ACHN (cell line): ENCODE data around the gene CPA3.

ENCODE experiments used
- DNase-seq: peaks from one replicate; pipeline ENCODE4 v3.0.0-alpha.2; 2015
- in situ Hi-C: cut with HindIII; loops from 2 replicates; pipeline ENCODE4 v1.10.0; 2017; ENCODE audit warnings: low sequenced_read_pairs, low pct_ligation_motif_present, low pct_unique_long_range_greater_than_20kb

The CPA3 gene

GRCh38 chr3:148903941-148904340 is 38.8 kb downstream of the CPA3 start:
- in situ Hi-C loops: no loop called here
- DNase-seq: no peak

- DNase-seq: no peak
- in situ Hi-C loops: no loop called here
Measured at GRCh38 chr3:148906667-148907066, 41.6 kb downstream of the CPA3 start.

- in situ Hi-C loops: no loop called here
- no peak for DNase-seq
Measured at GRCh38 chr3:148911173-148911572, 46.1 kb downstream of the CPA3 start.

GRCh38 chr3:148911592-148911991 is 46.5 kb downstream of the CPA3 start:
- in situ Hi-C loops: no loop called here
- no peak for DNase-seq

GRCh38 chr3:148914936-148915690 is 50.0 kb downstream of the CPA3 start:
- in situ Hi-C loops: no loop called here
- no peak for DNase-seq

- DNase-seq: no peak
- in situ Hi-C loops: no loop called here
Measured at GRCh38 chr3:148916132-148916531, 51.0 kb downstream of the CPA3 start.

GRCh38 chr3:148922467-148922866 is 57.4 kb downstream of the CPA3 start:
- DNase-seq: no peak
- in situ Hi-C loops: no loop called here

GRCh38 chr3:148923592-148923991 is 58.5 kb downstream of the CPA3 start:
- no peak for DNase-seq
- in situ Hi-C loops: no loop called here

- in situ Hi-C loops: no loop called here
- no peak for DNase-seq
Measured at GRCh38 chr3:148924562-148924961, 59.5 kb downstream of the CPA3 start.

- no peak for DNase-seq
- in situ Hi-C loops: no loop called here
Measured at GRCh38 chr3:148925845-148926244, 60.7 kb downstream of the CPA3 start.

- in situ Hi-C loops: no loop called here
- DNase-seq: peak; percentile 22
Measured at GRCh38 chr3:148930752-148931151, 65.7 kb downstream of the CPA3 start.

- in situ Hi-C loops: no loop called here
Measured at GRCh38 chr3:148931574-148931973, 66.5 kb downstream of the CPA3 start.

GRCh38 chr3:148932972-148933371 is 67.9 kb downstream of the CPA3 start:
- no peak for DNase-seq
- in situ Hi-C loops: no loop called here

More at GRCh38 chr3:148931574-148931973, 66.5 kb downstream of the CPA3 start:
- DNase-seq: no peak

- DNase-seq: no peak
Measured at GRCh38 chr3:148937467-148938255, 72.6 kb downstream of the CPA3 start.

GRCh38 chr3:148938306-148938705 is 73.2 kb downstream of the CPA3 start:
- no peak for DNase-seq
- in situ Hi-C loops: no loop called here

More at GRCh38 chr3:148937467-148938255, 72.6 kb downstream of the CPA3 start:
- in situ Hi-C loops: no loop called here

- no peak for DNase-seq
- in situ Hi-C loops: no loop called here
Measured at GRCh38 chr3:148938936-148939335, 73.8 kb downstream of the CPA3 start.

GRCh38 chr3:148940983-148941382 is 75.9 kb downstream of the CPA3 start:
- in situ Hi-C loops: no loop called here
- DNase-seq: no peak

- in situ Hi-C loops: no loop called here
- DNase-seq: peak; percentile 82
Measured at GRCh38 chr3:148943506-148944205, 78.6 kb downstream of the CPA3 start.

- in situ Hi-C loops: no loop called here
- DNase-seq: no peak
Measured at GRCh38 chr3:148945116-148945515, 80.0 kb downstream of the CPA3 start.
